HG02571 (cell line): ENCODE data around the gene GRID1.
"Not testable (repeated sequence)": the region's sequence is repeated elsewhere in the genome, so short reads cannot be mapped to it uniquely, and the experiment has no call there.

ENCODE experiments used
- ATAC-seq: cut with Tn5 transposase; IDR thresholded peaks from one replicate; pipeline ENCODE4 v1.9.1; 2021; ENCODE audit warnings: mild to moderate bottlenecking, moderate library complexity; ENCODE audit not compliant: unreplicated experiment

The GRID1 gene

DNA sequence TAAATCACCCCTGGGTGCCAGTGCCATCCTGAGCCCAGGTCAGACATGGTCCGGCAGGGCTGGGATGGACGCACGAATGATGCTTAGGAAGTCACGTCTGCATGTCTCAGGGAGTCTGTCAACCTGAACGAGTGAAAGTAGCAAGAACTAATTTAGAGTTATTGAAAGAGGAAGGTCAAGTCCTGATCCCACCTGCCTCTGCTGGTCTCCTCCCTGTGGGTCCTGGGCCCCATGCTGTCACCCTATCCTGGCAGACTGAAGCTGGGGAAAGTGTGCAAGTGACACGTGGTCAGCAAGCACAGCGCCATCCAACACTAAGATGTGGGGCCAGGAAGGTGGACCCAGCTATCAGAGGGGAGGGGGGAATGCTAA, 26.1 kb upstream of the GRID1 start:
- ATAC-seq, result peak; percentile 24

DNA sequence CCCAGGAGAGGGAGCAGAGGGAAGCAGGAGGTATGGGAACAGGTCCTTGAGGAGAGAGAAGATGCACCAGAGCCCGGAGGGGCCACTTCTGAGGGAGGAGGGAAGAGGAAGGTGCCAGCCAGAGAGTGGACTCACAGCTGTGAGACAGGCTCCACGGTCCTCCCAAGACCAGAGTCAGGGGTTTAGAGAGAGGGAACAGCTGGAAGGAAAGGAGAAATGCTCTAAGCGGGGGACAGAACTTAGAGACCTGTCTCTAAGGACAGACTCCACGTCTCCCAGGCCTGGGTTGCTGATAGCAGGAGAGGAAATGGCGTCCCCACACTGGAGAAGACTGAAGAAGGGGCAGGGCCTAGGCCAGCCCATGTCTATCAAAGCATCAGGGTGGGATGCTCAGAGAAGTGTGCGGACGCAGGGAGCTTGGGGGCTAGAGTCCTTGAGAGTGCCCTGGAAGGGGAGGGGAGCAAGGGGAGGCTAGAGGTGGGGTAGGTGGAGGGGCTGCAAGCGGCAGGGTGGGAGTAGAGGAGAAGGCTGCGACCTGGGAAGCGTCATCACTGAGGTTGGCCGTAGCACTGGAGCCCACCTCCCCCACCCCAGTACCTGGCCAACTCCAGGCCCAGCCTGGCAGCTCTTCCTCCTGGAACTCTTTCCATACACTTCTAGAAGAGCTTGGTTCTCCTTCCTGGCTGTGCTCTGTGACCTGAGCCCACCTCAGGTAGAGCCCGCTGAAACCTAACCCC, 25.6 kb upstream of the GRID1 start:
- no peak for ATAC-seq

DNA sequence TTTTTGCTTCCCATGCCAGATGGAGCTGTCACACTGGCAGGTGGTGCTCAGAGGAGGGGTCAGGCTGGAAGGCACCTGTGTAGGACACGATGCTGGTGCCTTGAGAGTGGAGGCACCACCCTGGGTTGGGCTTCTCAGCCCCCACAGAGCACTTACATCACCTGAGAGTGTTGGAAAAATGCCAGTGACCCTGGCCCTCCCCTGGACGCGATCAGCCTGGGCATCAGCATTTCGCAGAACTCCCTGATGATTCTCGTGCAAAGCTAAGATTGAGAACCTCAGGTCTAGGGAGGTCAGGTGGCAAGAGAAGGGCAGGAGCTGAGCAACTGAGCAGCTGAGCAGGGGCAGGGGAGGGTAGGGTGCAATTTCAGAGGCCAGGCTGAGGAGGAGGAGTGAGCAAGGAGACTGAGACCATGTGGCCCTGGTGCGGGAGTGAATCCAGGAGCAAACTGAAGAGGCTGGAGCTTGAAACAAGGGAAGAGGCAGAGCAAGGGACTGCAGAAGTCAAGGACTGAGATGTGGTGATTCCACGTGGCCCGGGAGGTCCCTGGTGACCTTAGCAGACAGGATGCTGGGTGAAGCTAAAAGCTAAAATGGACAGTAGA, 24.7 kb upstream of the GRID1 start:
- ATAC-seq, result no peak

DNA sequence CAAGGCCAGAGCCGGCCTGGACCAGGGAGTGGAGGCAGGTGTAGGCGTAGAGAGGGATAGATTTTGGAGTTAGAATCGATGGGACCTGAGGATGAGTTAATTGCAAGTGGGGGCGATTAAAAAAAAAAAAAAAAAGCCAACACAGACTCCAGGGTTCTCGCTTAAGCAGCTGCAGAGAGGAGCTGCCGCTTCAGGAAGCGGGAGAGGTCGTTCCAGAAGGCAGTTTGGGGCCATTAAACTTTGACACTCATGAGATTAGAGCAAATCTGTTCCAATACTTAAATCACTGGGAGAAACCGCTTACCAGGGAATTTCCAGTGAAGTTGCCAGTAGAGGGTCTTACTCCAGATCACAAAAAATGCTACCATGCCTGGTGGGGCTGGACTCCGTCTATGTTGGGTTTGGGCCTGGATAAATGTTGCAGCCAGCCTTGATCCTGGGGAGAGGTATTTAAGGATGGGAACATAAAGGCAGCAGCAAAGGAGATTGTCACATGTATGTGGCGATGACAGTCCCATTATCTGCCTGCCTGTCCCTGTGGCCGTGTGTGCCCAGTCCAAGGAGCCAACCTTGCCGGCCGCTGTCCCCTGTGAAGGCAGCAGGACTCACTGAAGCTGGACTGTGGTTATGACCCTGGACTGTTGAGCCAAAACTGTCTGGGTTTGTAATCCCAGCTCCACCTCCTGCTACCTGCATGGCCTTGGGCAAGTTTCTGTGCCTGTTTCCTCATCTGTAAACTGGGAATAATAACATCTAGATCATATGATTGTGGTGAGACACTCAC, 23.9 kb upstream of the GRID1 start:
- ATAC-seq, result no peak

DNA sequence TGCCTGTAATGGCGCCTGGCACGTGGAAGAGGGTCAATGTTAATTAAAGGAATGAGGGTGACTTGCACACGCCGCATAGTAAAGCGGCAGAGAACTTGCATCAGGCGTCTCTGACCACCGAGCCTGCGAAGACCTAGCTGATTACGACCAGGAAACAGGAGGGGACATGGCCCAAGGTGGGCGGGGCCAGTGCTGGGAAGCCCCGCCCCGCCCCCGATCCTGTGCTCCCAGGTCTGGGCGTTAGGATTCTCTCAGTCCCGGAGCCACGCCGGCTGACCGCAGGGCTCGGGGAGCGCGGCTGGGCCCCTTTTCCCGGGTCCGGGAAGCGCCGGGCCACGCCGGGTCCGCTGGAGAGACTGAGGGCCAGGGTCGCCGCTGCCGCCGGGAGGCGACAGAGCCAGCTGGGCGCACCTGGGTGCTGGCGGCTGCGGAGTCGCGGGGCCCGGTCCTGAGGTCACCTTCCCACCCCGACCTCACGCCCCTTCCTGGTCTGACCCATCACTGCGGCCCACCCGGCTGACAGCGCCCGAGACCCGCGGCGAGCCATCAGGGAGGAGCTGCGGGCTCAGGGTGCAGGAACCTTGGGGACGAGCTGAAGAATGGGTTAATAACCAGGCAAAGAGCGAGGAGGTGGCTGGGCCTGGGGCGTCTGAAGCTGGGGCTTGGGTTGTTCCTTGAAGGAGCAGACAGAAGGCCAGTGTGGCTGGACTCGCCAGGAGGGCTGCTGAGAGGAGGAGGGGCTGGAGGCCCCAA, 23.0 kb upstream of the GRID1 start:
- peak; percentile 77 for ATAC-seq

DNA sequence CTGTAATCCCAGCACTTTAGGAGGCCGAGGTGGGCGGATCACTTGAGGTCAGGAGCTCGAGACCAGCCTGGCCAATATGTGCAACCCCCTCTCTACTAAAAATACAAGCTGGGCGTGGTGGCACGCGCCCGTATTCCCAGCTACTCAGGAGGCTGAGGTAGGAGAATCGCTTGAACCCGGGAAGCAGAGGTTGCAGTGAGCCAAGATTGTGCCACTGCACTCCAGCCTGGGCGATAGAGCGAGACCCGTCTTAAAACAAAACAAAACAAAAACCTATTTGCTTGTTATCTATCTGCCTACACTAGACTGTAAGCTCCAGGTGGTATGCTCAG, 22.5 kb upstream of the GRID1 start:
- not testable (repeated sequence) for ATAC-seq

DNA sequence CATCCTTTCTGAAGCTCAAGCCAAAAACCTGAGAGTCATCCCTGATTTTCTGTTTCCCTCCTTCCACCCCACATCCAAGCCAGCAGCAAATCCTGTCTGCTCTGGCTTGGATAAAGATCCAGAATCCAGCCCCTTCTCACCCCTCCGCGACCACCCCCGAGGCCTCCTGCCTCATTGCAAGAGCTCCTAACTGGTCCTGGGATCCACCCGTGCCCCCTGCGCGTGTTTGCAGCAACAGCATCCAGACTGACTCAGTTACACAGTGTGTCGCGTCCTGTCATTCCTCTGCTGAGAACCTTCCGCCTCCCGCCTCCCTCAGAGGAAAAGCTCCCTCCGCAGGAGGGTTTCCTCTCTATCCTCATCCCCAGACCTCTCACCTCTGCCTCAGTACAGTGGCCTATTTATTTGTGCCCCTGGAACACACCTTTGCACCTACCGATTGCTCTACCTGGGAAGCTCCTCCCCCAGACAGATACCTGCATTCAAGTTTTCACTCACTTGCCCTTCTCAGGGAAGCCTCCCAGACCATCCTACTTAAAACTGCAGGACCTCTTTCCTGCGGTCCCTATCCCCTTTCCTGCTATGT, 21.6 kb upstream of the GRID1 start:
- no peak for ATAC-seq

DNA sequence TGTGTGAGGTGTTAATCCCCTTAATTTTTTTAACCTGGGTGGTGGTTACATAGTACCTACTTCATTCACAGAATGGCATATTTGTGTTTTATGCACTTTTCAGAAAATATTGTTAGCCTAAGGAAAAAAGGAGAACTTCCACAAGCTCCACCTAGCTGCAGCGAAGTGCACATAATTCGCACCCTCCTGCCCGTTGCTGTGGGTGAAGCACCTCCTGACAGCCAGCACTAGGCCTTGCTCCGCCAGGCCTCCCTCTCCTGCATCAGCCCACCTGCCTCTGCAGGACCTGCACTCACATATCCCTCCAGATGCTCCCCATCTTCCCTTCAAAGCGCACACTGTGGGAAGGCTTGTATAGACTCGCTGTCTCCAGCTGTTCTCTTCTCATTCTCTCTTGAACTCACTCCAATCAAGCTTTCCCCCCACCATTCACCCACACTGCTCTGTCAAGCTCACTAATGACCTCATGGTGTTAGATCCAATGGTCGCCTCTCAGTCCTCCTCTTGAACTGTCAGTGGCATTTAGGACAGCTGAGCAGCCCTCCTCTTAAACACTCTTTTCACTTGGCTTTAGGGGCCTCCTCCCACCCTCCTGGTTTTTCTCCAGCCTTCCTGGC, 20.7 kb upstream of the GRID1 start:
- ATAC-seq, result no peak

DNA sequence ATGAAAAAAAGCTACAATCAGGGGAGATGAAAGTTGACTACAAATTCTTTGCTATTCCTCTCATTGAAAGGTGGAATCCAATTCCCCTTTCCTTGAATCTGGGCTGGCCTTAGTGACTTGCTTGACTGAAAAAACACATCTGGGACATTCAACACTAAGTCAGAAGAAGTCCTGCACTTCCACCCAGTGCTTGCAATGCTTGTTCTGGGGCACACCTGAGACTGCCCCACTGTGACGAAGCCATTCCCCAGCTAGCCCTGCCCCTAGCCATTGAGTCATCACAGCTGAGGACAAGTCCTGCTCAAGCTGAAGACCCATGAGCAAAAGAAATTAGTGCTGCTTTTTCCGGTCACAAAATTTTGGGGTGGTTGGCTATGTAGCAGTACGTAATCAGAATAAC, 19.2 kb upstream of the GRID1 start:
- ATAC-seq, result no peak

DNA sequence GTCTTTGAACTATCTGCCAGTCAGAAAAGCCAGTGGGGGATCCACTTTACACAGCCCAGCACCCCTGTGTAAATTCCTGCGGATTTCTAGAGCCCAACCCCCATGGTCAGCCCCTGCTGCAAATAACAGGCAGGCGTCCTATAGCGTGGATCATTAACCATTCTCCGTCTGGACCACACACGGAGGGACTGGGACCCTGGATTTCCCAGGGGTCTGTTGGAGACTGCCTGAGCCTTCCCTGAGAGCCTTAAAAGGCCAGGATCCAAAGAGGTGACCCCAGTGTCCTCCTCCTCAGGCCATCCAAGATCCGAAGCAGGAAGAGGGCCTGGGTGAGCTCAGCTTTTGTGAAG, 11.2 kb upstream of the GRID1 start:
- ATAC-seq, result no peak

DNA sequence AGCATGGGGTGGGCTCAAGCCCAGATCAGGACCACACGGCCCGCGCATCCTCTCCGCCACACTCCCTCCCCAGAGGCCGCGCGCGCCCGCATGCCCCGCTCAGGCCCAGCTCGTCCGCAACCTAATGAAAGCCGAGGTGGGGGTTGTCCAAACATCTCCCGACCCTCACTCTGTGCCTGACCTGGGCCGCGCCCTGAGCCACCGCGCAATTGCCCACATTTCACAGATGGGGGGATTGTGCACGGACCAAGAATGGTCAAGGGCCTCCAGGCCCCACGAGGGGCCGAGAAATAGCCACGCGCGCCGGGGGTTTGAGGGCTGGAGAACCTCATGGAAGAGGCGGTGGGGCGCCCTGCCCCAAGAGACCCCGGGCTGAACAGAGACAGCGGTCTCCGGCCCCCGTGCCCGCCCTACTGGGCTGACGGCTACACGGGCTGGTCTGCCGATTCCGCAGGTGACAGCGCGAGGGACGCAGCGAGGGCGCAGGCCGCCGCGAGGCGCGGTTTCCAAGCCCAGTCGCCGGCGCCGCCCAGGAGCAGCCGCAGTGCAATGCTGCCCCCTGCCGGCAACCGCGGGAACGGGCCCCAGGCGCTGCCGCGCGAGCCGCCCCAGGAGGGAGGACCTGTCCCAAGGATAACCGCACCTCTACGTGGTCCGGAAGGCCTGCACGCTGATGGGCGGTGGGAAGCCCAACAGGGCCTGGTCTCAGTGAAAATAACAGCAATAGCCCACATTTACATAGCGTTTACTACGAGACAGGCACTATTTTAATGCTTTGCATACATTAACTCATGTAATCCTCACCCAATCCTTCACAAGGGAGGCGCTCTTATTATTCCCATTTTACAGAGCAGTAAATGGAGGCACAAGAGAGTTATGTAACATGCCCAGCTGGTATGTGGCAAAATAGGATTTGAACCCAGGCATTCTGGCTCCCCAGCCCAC, 10.5 kb upstream of the GRID1 start:
- peak; percentile 85 for ATAC-seq

DNA sequence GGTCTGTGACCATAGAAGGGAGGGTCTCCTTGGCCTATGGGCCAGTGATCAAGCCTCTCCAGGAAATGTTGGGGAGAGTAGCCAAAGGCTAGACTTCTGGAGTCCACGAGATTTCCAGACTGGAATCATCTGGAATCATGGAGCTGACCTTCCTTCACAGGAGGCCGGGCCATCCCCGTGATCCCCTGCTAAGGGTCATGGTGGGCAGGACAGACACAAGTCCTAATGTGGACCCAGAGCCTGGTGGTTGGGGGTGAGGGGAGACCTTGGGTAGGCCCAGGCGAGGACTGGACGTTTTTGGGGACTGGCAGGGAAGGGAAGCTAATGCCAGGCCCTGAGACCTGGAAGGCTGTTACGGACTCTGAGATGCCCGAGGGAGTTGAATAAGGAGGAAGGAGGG, 9.8 kb upstream of the GRID1 start:
- no peak for ATAC-seq

DNA sequence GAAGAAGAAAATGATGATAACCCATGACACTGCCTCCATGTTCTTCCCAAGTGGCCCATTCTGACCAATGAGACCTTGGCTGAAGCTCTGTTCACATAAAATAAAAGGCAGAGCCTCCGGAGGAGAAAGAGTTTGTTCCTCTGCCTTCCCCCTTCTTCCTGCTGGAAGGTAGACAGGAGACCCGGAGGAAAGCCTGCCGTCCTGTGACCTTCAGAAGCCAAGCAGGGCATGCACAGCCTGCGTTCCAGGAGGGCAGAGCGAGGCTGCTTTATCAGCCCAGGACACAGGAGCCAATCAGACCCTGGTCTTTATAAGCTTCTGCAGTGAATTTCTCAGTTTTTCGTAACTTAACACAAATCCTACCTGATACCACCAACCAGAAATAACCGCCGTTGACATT, 8.6 kb upstream of the GRID1 start:
- ATAC-seq, result no peak

DNA sequence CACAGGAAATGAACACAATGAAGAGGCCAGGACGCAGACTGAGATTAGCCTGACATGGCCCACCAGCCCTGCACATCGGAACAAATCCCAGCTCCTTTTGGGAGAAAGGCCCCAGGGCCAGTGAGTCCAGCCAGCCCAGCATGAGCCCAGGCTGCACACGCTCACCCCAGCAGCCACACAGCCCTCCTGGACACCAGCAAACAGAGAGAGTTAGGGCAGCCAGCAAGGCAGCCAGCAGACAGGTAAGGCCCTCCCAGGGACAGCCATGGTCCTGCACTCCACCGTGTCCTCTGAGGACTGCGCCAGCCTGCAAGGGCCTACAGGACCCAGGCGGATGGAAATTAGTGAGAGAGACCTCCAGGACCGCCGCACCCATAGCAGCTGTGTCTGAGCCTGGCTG, 8.1 kb upstream of the GRID1 start:
- no peak for ATAC-seq

DNA sequence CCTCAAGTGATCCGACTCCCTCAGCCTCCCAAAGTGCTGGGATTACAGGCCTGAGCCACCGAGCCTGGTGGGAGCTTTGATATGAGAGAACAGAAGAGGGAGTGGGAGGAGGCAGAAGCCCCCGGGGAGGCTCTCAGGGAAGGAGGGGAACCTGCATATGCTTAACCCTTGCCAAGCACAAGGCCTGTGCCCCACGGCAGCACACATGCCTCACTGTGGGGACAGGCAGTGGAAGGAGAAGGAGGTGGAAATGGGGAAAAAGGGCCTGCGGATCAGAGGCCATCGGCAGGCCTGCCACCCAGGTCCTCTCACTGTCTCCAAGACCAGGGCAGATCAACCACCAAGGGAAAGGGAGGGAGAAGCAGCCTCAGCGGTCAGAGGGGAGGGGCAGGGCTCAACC, 7.2 kb upstream of the GRID1 start:
- no peak for ATAC-seq

DNA sequence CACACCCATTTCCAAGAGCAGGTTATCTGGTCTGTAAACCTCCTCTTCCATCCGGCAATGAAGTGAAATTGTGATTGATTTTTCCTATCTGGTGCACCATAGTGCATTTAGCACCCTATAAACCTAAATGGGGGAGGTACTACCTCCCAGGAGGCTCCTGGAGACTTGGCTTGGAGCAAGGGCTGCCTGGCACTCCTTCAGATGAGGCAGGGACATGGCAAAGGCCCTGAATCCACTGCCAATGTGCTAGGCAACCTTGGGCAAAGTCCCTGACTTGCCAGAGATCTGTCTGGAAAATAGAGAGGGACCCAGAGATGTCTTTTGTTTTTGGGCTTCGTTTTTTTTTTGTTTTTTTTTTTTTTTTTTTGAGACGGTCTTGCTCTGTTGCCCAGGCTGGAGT, 6.7 kb upstream of the GRID1 start:
- no peak for ATAC-seq

DNA sequence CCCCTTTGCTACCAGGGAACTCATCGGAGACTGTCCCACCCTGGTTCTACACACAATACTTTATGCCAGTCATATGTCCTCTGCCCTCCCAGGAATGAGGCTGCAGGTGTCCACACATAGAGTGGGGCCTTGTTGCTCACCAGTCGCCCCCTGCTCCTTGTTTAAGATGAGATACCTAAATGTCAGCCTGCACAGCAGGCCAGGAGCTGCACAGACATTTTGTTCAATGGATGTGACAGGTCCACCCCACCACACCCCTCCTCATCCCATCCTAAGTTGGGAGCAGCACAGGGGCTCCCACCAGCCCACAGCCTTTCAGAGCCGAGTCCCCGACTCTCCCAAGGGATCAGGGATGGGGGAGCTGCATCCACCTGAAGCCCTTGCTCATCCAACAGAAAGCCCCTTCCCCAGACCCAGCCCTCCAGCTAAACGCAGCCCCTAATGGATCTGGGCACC, 6.2 kb upstream of the GRID1 start:
- ATAC-seq, result no peak

DNA sequence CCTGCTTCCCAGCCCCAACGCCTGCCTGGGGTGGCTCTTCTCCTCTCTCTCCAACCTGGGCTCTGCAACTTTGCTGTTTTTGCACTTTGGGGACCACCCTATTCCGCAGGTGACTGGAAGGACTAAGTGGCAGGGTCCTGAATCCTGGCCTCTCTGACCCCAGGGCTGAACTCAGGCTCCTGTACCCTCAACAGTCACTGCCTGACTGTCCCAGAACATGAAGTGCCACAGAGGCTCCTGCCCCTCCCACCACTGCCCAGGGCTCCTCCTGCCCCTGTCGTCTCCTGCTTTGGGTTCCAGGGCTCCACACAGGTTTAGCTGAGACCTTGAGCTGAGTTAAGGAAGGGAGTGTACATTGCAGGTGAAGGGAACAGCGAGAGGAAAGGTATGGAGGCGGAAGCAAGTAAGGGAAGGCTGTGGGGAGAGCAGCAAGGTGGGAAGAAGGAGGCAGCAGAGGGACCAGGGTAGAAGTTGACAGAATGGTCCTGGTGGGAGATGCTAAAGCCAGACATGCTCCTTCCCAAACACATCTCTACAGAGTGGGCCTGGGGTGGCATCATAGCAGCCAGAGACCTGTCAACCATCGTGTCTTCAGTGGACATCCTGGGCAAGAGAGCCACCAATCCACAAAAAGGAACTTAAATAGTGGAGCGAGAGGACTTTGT, 5.7 kb upstream of the GRID1 start:
- no peak for ATAC-seq

DNA sequence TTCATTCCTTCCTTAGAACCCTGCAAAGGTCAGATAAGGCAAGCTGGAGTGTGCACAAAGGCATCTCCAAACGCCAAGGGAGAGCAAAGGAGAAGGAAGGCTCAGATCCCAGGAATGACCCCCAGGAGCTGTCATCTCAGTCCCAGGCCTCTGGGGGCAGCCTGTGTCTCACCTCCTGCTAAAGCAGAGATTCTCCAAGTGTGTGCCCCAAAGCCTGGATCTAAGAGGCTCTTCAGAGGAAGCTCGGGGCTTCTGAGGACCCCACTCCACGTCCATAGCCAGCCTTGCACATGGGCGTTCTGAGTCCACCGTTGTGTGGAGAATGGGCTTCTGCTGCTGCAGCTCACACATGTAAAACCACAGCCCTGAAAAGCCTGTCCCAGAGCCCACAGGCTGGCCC, 5.1 kb upstream of the GRID1 start:
- ATAC-seq, result no peak
